HL-60 (cell line): Measurements from ENCODE around the gene MYO5B.

Experiments
- DNase-seq, 2 experiments: peaks; one replicate each; pipeline ENCODE4 v3.0.0-alpha.2; 2010 to 2020; ENCODE audit warnings: low read depth in 1 of 2, low spot score in 1 of 2
- H3K27ac ChIP-seq: fragments of 250-450 bp; sonication (Bioruptor Pico); replicated peaks from 2 replicates; pipeline ENCODE4 v1.5.1; 2020; ENCODE audit warnings: mild to moderate bottlenecking, moderate library complexity
- H3K27me3 ChIP-seq: fragments of 250-450 bp; sonication (Bioruptor Pico); 2 replicates; pipeline ENCODE4 v1.5.1; 2021; ENCODE audit warnings: mild to moderate bottlenecking, moderate library complexity; ENCODE audit not compliant: insufficient read depth, poor library complexity, severe bottlenecking
- H3K4me3 ChIP-seq: replicated peaks from 2 replicates; pipeline ENCODE4 v1.5.1; 2011; ENCODE audit warnings: mild to moderate bottlenecking, control low read depth, low read length; ENCODE audit not compliant: insufficient read depth
- GABPA ChIP-seq: IDR thresholded peaks from 2 replicates; pipeline ENCODE4 v1.6.1; 2012; ENCODE audit warnings: low read depth
- POLR2AphosphoS5 ChIP-seq: IDR thresholded peaks from 2 replicates; pipeline ENCODE4 v1.6.1; 2012; ENCODE audit warnings: low read depth
- SPI1 ChIP-seq: IDR thresholded peaks from 2 replicates; pipeline ENCODE4 v1.6.1; 2012; ENCODE audit warnings: low read depth, mild to moderate bottlenecking, borderline replicate concordance
- TF ChIP-seq, protein P1 (sequence below): IDR thresholded peaks from 2 replicates; pipeline ENCODE4 v1.6.1; 2012; ENCODE audit warnings: low read depth; ENCODE audit not compliant: insufficient replicate concordance
- TF ChIP-seq, protein P2 (sequence below): IDR thresholded peaks from one replicate; pipeline ENCODE4 v1.5.1; 2011; ENCODE audit warnings: low read length, control low read depth, inconsistent platforms; ENCODE audit not compliant: insufficient read depth

The MYO5B gene

DNA sequence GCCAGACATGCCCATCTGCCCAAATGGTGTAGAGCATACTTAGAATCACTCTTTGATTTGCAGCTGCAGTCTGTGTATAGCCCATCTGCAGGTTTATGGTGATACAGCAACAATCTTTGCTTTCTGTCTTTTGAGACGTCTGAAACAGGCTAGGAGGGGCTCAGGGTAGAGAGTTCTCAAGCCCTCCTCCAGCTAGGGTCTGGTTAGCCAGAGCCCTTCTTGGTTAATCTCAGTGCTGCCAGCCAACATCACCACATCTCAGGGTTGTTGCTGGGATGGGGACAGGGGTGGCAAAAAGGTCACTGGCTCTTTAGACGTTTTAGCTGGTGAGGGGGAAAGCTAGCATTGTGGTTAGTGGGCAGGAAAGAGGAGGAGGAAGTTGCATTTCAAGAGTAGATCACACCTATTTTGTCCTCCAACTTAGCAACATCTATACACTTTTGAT is 245.0 kb downstream of the MYO5B start:
- no peak for DNase-seq
- Histone ChIP-seq H3K27ac (no peak overlapping the region), H3K4me3 (no peak overlapping the region), H3K27me3 (peaks cover 10% of the 10 kb centered on the region)
- TF ChIP-seq, protein P1, sequence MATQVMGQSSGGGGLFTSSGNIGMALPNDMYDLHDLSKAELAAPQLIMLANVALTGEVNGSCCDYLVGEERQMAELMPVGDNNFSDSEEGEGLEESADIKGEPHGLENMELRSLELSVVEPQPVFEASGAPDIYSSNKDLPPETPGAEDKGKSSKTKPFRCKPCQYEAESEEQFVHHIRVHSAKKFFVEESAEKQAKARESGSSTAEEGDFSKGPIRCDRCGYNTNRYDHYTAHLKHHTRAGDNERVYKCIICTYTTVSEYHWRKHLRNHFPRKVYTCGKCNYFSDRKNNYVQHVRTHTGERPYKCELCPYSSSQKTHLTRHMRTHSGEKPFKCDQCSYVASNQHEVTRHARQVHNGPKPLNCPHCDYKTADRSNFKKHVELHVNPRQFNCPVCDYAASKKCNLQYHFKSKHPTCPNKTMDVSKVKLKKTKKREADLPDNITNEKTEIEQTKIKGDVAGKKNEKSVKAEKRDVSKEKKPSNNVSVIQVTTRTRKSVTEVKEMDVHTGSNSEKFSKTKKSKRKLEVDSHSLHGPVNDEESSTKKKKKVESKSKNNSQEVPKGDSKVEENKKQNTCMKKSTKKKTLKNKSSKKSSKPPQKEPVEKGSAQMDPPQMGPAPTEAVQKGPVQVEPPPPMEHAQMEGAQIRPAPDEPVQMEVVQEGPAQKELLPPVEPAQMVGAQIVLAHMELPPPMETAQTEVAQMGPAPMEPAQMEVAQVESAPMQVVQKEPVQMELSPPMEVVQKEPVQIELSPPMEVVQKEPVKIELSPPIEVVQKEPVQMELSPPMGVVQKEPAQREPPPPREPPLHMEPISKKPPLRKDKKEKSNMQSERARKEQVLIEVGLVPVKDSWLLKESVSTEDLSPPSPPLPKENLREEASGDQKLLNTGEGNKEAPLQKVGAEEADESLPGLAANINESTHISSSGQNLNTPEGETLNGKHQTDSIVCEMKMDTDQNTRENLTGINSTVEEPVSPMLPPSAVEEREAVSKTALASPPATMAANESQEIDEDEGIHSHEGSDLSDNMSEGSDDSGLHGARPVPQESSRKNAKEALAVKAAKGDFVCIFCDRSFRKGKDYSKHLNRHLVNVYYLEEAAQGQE = no peak

DNA sequence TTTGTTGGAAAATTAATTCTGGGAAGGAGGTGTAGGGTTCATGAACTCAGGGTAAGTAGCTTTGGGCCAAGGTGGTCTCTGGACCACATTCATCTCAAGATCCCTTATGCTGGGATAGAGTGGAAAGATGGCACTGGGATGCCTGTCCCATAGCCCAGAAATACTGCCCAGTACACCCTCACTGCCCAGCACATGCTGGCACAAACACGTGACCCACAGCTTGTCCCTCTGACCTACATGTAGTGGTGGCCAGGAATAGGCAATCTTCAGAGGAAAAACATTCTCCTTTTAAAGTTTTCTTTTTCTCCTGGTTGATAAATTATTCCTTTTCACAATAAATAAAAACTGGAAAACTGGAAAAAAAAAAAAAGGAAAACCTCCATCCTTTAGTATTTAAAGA is 246.0 kb downstream of the MYO5B start:
- no peak for TF ChIP-seq SPI1
- TF ChIP-seq POLR2AphosphoS5 = no peak
- TF ChIP-seq, protein P2, sequence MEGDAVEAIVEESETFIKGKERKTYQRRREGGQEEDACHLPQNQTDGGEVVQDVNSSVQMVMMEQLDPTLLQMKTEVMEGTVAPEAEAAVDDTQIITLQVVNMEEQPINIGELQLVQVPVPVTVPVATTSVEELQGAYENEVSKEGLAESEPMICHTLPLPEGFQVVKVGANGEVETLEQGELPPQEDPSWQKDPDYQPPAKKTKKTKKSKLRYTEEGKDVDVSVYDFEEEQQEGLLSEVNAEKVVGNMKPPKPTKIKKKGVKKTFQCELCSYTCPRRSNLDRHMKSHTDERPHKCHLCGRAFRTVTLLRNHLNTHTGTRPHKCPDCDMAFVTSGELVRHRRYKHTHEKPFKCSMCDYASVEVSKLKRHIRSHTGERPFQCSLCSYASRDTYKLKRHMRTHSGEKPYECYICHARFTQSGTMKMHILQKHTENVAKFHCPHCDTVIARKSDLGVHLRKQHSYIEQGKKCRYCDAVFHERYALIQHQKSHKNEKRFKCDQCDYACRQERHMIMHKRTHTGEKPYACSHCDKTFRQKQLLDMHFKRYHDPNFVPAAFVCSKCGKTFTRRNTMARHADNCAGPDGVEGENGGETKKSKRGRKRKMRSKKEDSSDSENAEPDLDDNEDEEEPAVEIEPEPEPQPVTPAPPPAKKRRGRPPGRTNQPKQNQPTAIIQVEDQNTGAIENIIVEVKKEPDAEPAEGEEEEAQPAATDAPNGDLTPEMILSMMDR = no peak
- TF ChIP-seq, protein P1 = no peak
- no peak for TF ChIP-seq GABPA
- no peak for DNase-seq
- H3K27ac ChIP-seq = no peak overlapping the region

DNA sequence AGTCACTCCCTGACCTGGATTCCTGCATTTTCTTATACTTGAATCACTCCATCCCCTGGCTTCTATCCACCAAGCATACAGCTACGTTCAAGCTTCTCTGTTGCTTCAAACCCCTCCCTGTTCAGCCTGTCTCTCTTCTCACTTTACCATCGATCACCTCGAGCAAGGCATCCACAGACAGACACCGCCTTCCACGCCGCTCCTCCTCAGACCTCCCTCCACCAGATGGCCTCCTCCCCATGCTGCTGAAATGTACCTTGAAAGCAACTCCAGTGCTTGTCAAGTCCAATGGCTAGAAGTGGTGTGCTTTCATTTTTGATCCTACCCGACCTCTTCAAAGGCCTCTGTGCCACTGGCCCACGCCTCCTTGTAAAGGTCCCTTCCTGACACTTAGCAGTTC is 250.3 kb downstream of the MYO5B start:
- DNase-seq = no peak
- H3K4me3 ChIP-seq = no peak overlapping the region
- H3K27me3 ChIP-seq = peaks cover 10% of the 10 kb centered on the region
- no peak for TF ChIP-seq POLR2AphosphoS5
- TF ChIP-seq, protein P1 = no peak
- no peak for TF ChIP-seq GABPA
- TF ChIP-seq, protein P2 = no peak
- no peak for TF ChIP-seq SPI1
- no peak overlapping the region for H3K27ac ChIP-seq

More for the DNA sequence above, 246.0 kb downstream of the MYO5B start:
- H3K27me3 ChIP-seq = peaks cover 10% of the 10 kb centered on the region
- no peak overlapping the region for H3K4me3 ChIP-seq

DNA sequence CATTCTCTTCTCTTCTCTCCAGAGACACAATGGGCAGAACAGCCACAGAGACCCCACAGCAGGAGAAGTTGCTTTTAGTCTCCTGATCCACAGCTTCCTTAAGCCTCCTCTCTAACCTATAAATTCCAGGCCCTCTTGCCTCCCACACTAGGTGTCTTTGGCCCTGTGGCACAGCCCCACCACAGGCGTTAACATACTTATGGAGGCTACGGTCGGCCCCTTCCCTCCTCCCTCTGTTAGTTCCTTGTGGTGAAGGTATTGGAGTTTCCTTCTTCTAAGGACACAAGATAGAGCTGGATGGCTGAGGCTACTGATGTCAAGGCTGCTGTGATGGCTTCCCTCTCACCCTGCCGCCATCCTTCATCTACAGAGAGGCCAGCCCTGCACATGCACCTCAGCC is 258.1 kb downstream of the MYO5B start:
- DNase-seq = no peak
- no peak overlapping the region for H3K4me3 ChIP-seq
- TF ChIP-seq, protein P1 = no peak
- TF ChIP-seq GABPA = no peak
- no peak for TF ChIP-seq SPI1
- TF ChIP-seq POLR2AphosphoS5 = no peak
- TF ChIP-seq, protein P2 = no peak
- no peaks in the 10 kb centered on the region for H3K27me3 ChIP-seq
- H3K27ac ChIP-seq = no peak overlapping the region
